BE2C (cell line): Measurements from ENCODE around the gene AP2B1.

Experiments
- DNase-seq: peaks from one replicate; pipeline ENCODE4 v3.0.0-alpha.2; 2020
- H3K27me3 ChIP-seq: fragments of 250-450 bp; sonication (Bioruptor Pico); 2 replicates; pipeline ENCODE4 v1.5.1; 2020; ENCODE audit warnings: mild to moderate bottlenecking
- H3K36me3 ChIP-seq: fragments of 250-450 bp; sonication (Bioruptor Pico); 2 replicates; pipeline ENCODE4 v1.5.1; 2020; ENCODE audit warnings: mild to moderate bottlenecking
- H3K4me1 ChIP-seq: fragments of 250-450 bp; sonication (Bioruptor Pico); 2 replicates; pipeline ENCODE4 v1.5.1; 2020
- H3K4me3 ChIP-seq: 2 replicates; pipeline ENCODE4 v1.5.1; 2011; ENCODE audit warnings: low read depth, low read length
- H3K9me3 ChIP-seq: fragments of 250-450 bp; sonication (Bioruptor Pico); 2 replicates; pipeline ENCODE4 v1.5.1; 2020
- TF ChIP-seq, protein P1 (sequence below): IDR thresholded peaks from 2 replicates; pipeline ENCODE4 v1.5.1; 2012; ENCODE audit warnings: mild to moderate bottlenecking, low read depth, low read length

The AP2B1 gene

DNA sequence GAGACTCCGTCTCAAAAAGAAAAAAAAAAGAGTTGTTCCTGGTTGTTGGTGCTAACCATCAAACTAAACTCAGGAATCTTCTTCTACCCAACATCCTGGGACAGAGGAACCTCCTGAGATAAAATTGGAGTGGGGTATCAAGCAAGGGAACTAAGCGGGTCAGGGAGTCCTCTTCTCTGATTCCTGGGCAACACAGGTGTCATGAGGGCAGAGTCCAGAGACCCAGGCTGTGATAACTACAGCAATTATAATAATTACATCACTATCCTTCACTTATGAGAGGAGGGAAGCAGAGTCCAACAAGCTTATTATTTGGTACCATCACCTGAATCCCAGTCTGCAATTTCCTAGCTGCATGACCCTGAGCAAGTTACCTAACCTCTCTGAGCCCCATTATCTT, 181.7 kb downstream of the AP2B1 start:
- Histone ChIP-seq H3K27me3 (no peaks in the 10 kb centered on the region), H3K4me1 (peaks cover 10% of the 10 kb centered on the region), H3K9me3 (no peaks in the 10 kb centered on the region), H3K4me3 (no peak overlapping the region), H3K36me3 (no peaks in the 10 kb centered on the region)
- no peak for DNase-seq
- TF ChIP-seq, protein P1, sequence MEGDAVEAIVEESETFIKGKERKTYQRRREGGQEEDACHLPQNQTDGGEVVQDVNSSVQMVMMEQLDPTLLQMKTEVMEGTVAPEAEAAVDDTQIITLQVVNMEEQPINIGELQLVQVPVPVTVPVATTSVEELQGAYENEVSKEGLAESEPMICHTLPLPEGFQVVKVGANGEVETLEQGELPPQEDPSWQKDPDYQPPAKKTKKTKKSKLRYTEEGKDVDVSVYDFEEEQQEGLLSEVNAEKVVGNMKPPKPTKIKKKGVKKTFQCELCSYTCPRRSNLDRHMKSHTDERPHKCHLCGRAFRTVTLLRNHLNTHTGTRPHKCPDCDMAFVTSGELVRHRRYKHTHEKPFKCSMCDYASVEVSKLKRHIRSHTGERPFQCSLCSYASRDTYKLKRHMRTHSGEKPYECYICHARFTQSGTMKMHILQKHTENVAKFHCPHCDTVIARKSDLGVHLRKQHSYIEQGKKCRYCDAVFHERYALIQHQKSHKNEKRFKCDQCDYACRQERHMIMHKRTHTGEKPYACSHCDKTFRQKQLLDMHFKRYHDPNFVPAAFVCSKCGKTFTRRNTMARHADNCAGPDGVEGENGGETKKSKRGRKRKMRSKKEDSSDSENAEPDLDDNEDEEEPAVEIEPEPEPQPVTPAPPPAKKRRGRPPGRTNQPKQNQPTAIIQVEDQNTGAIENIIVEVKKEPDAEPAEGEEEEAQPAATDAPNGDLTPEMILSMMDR: no peak

GRCh38 chr17:35769895-35770486, 182.9 kb downstream of the AP2B1 start:
- no peak overlapping the region for H3K4me3 ChIP-seq
- peaks cover 18% of the 10 kb centered on the region for H3K4me1 ChIP-seq
- TF ChIP-seq, protein P1: 0 out of 2 replicates have a peak, but pooled peaks have one; percentile 29
- no peak for DNase-seq
- no peaks in the 10 kb centered on the region for H3K36me3 ChIP-seq
- no peaks in the 10 kb centered on the region for H3K27me3 ChIP-seq
- H3K9me3 ChIP-seq: no peaks in the 10 kb centered on the region

DNA sequence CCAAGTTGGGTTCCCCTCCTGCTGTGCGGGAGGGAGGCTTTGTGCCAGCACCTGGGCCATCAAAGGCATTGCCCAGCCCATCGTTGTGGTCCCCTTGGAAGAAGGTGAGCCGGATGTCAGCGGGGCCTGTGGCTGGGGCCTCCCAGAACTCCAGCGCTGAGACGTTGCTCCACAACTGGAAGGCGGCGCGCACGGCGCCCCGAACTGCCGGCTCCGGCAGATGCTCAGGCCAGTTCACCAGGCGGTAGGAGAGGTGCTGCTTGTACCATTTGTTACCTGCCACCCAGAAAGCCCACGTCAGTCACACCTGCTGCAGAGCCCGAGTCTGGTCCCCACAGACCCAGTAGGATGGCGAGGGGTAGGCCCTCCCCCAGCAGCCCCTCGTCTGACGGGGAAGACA, 186.0 kb downstream of the AP2B1 start:
- no peaks in the 10 kb centered on the region for H3K27me3 ChIP-seq
- peaks cover 24% of the 10 kb centered on the region for H3K4me1 ChIP-seq
- TF ChIP-seq, protein P1: no peak
- H3K4me3 ChIP-seq: no peak overlapping the region
- no peak for DNase-seq
- H3K9me3 ChIP-seq: no peaks in the 10 kb centered on the region
- H3K36me3 ChIP-seq: no peaks in the 10 kb centered on the region

- TF ChIP-seq, protein P1: no peak
- no peak for DNase-seq
Observed at GRCh38 chr17:35773679-35774425, 186.7 kb downstream of the AP2B1 start.

DNA sequence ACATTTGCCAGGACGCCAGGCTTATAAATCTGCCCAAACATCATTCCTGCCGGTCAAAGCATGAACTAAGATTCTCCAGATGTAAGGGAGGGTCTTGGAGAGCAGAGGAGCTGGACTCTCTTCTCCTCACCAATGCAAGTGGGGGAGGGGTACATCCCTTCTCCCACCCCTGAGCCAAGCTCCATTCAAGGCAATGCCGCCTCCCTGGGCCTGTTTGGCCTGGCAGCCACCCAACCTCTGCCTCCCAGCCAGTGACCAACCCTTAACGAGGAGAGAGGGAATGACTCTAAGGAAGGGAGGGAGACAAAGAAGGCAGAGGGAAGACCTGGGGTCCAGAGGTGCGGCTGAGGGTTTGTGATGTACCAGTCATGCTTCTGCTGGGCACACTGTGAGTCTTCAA, 187.4 kb downstream of the AP2B1 start:
- Histone ChIP-seq H3K4me3 (no peak overlapping the region), H3K9me3 (no peaks in the 10 kb centered on the region), H3K36me3 (no peaks in the 10 kb centered on the region), H3K27me3 (no peaks in the 10 kb centered on the region), H3K4me1 (peaks cover 26% of the 10 kb centered on the region)
- TF ChIP-seq, protein P1: no peak
- peak; percentile 68 for DNase-seq

More at GRCh38 chr17:35773679-35774425, 186.7 kb downstream of the AP2B1 start:
- Histone ChIP-seq H3K27me3 (no peaks in the 10 kb centered on the region), H3K9me3 (no peaks in the 10 kb centered on the region), H3K4me3 (no peak overlapping the region), H3K4me1 (peaks cover 26% of the 10 kb centered on the region), H3K36me3 (no peaks in the 10 kb centered on the region)

DNA sequence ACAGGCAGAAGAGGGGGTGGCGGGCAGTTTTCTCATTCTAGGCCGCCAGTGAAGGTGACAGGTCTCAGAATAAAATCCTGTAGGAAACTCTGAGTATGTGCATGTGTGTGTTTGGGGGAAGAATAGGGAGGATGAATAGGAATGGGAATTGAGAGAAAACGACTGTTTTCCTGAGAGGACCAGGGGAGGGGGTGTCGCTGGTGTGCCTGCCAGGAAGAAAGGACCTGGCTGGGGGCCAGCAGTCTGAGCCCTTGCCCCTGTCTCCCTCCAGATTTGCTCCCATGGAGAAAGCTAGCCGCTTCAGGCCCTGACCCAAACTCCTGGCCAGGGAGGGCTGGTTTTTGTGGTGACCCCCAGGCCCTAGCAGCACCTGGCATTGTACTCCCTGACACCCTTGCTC, 187.9 kb downstream of the AP2B1 start:
- Histone ChIP-seq H3K9me3 (no peaks in the 10 kb centered on the region), H3K4me1 (peaks cover 26% of the 10 kb centered on the region), H3K4me3 (no peak overlapping the region), H3K27me3 (no peaks in the 10 kb centered on the region), H3K36me3 (no peaks in the 10 kb centered on the region)
- TF ChIP-seq, protein P1: no peak
- peak; percentile 45 for DNase-seq
